Immature natural killer cell (primary cell): ENCODE data around the gene ELAVL2. TPM values are rescaled to one million over a fixed set of nuclear protein-coding genes. Genes with fewer than 3 reads are reported as not detected.

ENCODE experiments used
- DNase-seq, 3 donors: peaks; one replicate each; pipeline ENCODE4 v3.0.0; 2022; ENCODE audit warnings: mixed read lengths in 1 of 3
- H3K27ac Mint-ChIP-seq, 6 donors: one replicate each; pipeline ENCODE4 v1.8.0; 2020; ENCODE audit warnings: mixed read lengths in 6 of 6, mild to moderate bottlenecking in 5 of 6, inconsistent platforms in 4 of 6, moderate library complexity in 3 of 6
- H3K27me3 Mint-ChIP-seq, 3 donors: one replicate each; pipeline ENCODE4 v1.8.0; 2020 to 2021; ENCODE audit warnings: low read depth in 3 of 3, mild to moderate bottlenecking in 3 of 3, mixed read lengths in 3 of 3, moderate library complexity in 3 of 3, inconsistent platforms in 1 of 3
- H3K36me3 Mint-ChIP-seq, 3 donors: one replicate each; pipeline ENCODE4 v1.8.0; 2020; ENCODE audit warnings: mixed read lengths in 3 of 3, inconsistent platforms in 2 of 3, mild to moderate bottlenecking in 2 of 3
- H3K4me1 Mint-ChIP-seq, 2 donors: one replicate each; pipeline ENCODE4 v1.8.0; 2020; ENCODE audit warnings: inconsistent platforms in 2 of 2, mild to moderate bottlenecking in 2 of 2, mixed read lengths in 2 of 2, moderate library complexity in 1 of 2
- H3K4me3 Mint-ChIP-seq, 5 donors: one replicate each; pipeline ENCODE4 v1.8.0; 2020; ENCODE audit warnings: mild to moderate bottlenecking in 5 of 5, mixed read lengths in 5 of 5, inconsistent platforms in 3 of 5, moderate library complexity in 3 of 5
- H3K9me3 Mint-ChIP-seq, 6 donors: one replicate each; pipeline ENCODE4 v1.8.0; 2020; ENCODE audit warnings: mild to moderate bottlenecking in 6 of 6, mixed read lengths in 6 of 6, inconsistent platforms in 4 of 6, moderate library complexity in 3 of 6
- polyA plus RNA-seq, 3 donors: library from polyadenylated mRNA; unstranded; fragments of 300-500 nt; fragmentation: Illumina TruSeq; gene quantifications; one replicate each; pipeline ENCODE4 v1.2.3, GENCODE V29; 2021

ELAVL2 gene
- polyA plus RNA-seq, 3 donors from 2014 or later = not detected

DNA sequence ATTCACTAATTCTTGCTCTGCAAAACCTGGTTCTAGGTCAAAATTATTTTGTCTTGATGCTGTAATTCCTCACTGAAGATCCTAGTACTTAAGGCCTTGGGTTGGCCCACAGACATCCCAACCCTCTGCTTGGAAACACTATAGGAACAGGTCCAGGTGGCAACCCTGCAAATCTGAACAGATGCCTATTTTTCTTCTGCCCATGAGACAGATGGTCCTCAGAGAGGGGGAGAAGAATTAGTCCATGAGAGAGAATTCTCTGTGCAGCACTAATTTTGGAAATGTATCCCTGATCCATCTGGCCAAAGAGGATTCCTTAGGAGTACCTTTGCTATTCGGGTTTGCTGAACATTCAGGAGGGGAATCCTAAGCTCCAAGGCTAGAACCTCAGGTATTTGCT is 156.3 kb downstream of the ELAVL2 start:
- H3K9me3 Mint-ChIP-seq = peaks cover 8 to 66% (median 24%) of the 10 kb centered on the region in 6 donors
- H3K36me3 Mint-ChIP-seq = no peaks in the 10 kb centered on the region
- no peak overlapping the region for H3K27ac Mint-ChIP-seq
- H3K27me3 Mint-ChIP-seq = peaks cover 0 to under 1% (median 0%) of the 10 kb centered on the region in 3 donors
- no peak overlapping the region for H3K4me3 Mint-ChIP-seq
- no peak for DNase-seq
- H3K4me1 Mint-ChIP-seq = no peaks in the 10 kb centered on the region

DNA sequence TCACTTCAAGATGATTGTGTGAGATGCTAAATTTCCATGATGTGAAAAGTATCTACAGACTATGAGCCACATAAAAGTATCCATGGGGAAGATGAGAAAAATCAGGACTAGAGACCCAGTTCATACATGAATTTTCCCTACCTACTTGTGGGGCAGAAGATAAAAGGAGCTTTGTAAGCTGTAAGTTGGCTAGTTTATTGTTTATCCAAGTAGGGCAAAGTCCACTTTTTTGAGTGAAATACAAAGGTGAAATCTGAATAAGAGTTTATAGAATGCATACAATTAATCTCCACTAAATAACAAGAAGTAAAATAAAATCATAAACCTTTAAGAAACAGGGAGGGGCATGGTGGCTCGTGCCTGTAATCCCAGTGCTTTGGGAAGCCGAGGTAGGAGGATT is 160.4 kb downstream of the ELAVL2 start:
- Mint-ChIP-seq H3K9me3 (peaks cover 10 to 69% (median 22%) of the 10 kb centered on the region in 6 donors), H3K4me1 (no peaks in the 10 kb centered on the region), H3K27ac (no peak overlapping the region), H3K27me3 (peaks cover 0 to 2% (median 0%) of the 10 kb centered on the region in 3 donors), H3K36me3 (no peaks in the 10 kb centered on the region), H3K4me3 (no peak overlapping the region)
- DNase-seq = no peak

DNA sequence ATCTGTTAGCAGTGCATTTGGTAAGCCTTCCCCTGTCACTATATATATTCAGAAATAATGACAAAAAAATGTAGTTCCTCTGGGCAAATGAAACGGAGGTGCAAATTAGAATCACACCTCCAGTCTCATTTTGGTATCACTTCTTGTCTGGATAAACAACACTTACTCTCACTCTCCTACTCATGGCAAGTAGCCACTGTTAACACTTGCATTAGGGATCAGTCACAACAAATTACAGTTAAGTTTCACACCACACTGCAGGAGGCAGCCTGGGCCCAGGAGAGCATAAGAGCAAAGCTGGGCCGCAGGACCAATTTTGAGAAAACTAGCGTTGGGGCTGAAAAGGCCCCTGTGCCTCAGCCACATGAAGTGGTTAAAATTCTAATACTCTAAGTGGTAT is 161.0 kb downstream of the ELAVL2 start:
- Mint-ChIP-seq H3K9me3 (peaks cover 10 to 66% (median 21%) of the 10 kb centered on the region in 6 donors), H3K27ac (no peak overlapping the region), H3K36me3 (no peaks in the 10 kb centered on the region), H3K4me3 (no peak overlapping the region), H3K27me3 (peaks cover 0 to 2% (median 0%) of the 10 kb centered on the region in 3 donors), H3K4me1 (no peaks in the 10 kb centered on the region)
- DNase-seq = no peak

DNA sequence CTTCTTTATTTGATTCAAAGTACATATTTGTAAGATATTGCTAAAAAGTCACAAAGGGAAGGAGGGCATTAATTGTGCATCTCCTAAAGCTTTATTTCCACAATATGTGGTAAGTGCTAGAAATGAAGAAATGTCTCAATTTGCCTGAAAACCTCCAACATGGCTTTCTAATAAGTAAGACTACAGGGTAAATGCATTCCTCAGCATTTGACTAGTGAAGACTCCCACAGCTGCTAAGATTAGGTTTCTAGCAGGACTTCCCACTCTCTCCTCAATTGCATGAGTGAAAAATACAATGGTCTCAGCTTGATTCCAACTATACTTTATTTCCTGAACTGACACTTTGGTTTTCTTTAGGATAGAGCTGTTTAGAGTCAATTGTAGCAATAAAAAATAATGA is 162.1 kb downstream of the ELAVL2 start:
- H3K4me3 Mint-ChIP-seq = no peak overlapping the region
- H3K9me3 Mint-ChIP-seq = peaks cover 12 to 59% (median 20%) of the 10 kb centered on the region in 6 donors
- no peak for DNase-seq
- no peak overlapping the region for H3K27ac Mint-ChIP-seq
- peaks cover 0 to 2% (median 0%) of the 10 kb centered on the region in 3 donors for H3K27me3 Mint-ChIP-seq
- no peaks in the 10 kb centered on the region for H3K4me1 Mint-ChIP-seq
- no peaks in the 10 kb centered on the region for H3K36me3 Mint-ChIP-seq

DNA sequence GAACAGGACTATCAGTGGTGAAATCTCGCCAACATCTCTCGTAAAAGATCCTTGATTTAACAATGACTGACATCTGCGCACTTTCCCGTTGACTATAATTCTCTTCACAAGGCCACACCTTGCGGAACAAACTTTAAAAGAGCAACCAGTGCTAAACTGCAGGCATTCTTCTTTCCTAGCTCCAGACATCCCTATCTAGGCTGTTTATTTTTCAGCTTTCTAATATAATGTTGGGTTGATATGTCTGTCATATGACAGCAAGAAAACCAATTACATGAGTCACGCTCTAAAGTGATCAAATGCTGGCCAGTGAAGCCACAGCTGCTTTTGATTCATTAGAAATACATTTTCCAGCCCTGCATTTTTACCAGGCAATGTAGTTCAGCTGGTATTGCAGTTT is 162.5 kb downstream of the ELAVL2 start:
- H3K36me3 Mint-ChIP-seq = no peaks in the 10 kb centered on the region
- H3K27ac Mint-ChIP-seq = no peak overlapping the region
- H3K27me3 Mint-ChIP-seq = peaks cover 0 to 2% (median 0%) of the 10 kb centered on the region in 3 donors
- H3K4me1 Mint-ChIP-seq = no peaks in the 10 kb centered on the region
- H3K9me3 Mint-ChIP-seq = peaks cover 12 to 58% (median 20%) of the 10 kb centered on the region in 6 donors
- no peak for DNase-seq
- no peak overlapping the region for H3K4me3 Mint-ChIP-seq

DNA sequence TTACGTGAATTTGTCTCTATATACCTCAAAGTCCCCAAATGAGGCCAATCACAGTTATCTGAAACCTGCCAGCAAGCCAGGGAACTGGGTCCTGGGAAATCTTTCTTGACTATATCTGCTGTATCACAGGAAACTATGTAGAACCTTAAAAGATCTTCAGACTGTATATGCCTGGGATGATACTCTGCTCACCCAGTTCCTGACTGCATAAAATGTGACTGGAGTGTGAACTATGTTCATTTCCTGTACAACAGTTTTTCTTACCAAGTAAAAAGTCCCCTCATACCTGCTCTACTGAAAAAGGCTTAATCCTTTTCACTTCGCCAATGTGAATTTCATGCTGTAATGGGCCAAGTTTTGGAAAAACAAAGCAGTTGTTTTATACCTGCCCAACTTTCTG is 162.9 kb downstream of the ELAVL2 start:
- no peaks in the 10 kb centered on the region for H3K4me1 Mint-ChIP-seq
- H3K4me3 Mint-ChIP-seq = no peak overlapping the region
- no peaks in the 10 kb centered on the region for H3K36me3 Mint-ChIP-seq
- DNase-seq = no peak
- no peak overlapping the region for H3K27ac Mint-ChIP-seq
- peaks cover 12 to 60% (median 20%) of the 10 kb centered on the region in 6 donors for H3K9me3 Mint-ChIP-seq
- peaks cover 0 to 2% (median 0%) of the 10 kb centered on the region in 3 donors for H3K27me3 Mint-ChIP-seq

DNA sequence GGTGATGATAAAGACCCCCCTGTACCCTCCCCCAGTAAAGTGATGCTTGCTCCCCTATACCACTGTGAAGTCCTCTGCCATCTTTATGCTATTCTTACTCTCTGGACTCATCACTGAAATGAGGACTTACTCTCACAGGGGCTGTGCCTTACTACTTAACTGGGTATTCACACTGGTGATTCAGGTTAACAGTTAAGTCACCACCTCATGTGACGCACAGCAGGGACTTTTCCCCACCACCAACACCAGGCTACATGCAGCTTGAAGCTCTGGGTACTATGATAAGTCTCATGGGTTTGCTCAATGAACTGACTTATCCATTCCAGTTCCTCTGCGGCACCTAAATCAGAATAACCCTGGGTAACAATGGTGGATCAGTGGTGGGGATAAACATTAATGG is 163.7 kb downstream of the ELAVL2 start:
- DNase-seq = no peak
- H3K27ac Mint-ChIP-seq = no peak overlapping the region
- H3K36me3 Mint-ChIP-seq = no peaks in the 10 kb centered on the region
- H3K4me1 Mint-ChIP-seq = no peaks in the 10 kb centered on the region
- H3K9me3 Mint-ChIP-seq = peaks cover 8 to 58% (median 18%) of the 10 kb centered on the region in 6 donors
- H3K4me3 Mint-ChIP-seq = no peak overlapping the region
- peaks cover 0 to 2% (median 0%) of the 10 kb centered on the region in 3 donors for H3K27me3 Mint-ChIP-seq

DNA sequence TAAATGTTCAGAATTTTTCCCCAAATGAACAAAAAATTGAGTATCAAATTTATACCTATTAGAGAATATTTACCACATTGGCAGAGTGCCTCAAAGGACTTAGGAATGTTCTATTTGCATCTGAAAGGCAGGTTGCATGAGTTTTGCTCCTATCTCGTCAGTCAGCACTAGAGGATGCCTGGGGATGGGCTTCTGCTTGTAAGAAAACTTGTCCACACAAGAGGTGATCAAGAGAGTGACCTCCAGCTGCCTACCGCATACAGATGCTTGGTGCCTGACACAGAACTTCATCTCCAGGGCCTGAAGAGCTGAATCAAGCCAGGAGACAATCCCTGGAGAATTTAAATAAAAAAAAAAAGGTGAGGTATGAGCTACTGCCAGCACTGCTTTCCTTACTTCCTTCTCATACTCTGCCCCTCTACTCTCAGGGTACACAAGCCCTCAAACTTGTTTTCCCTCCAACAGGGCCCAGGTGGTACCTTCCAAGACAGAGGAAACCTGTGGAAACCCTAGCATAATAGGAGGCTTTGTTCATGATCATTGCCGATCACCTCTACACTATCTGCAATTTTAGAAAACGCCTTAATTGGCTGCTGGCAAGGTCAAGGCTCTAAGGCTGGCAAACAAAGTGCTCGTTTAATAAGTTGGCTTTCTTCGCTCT is 166.6 kb downstream of the ELAVL2 start:
- H3K9me3 Mint-ChIP-seq = peaks cover 5 to 48% (median 12%) of the 10 kb centered on the region in 6 donors
- H3K36me3 Mint-ChIP-seq = no peaks in the 10 kb centered on the region
- no peaks in the 10 kb centered on the region for H3K27me3 Mint-ChIP-seq
- no peak overlapping the region for H3K4me3 Mint-ChIP-seq
- no peak for DNase-seq
- no peaks in the 10 kb centered on the region for H3K4me1 Mint-ChIP-seq
- H3K27ac Mint-ChIP-seq = no peak overlapping the region

DNA sequence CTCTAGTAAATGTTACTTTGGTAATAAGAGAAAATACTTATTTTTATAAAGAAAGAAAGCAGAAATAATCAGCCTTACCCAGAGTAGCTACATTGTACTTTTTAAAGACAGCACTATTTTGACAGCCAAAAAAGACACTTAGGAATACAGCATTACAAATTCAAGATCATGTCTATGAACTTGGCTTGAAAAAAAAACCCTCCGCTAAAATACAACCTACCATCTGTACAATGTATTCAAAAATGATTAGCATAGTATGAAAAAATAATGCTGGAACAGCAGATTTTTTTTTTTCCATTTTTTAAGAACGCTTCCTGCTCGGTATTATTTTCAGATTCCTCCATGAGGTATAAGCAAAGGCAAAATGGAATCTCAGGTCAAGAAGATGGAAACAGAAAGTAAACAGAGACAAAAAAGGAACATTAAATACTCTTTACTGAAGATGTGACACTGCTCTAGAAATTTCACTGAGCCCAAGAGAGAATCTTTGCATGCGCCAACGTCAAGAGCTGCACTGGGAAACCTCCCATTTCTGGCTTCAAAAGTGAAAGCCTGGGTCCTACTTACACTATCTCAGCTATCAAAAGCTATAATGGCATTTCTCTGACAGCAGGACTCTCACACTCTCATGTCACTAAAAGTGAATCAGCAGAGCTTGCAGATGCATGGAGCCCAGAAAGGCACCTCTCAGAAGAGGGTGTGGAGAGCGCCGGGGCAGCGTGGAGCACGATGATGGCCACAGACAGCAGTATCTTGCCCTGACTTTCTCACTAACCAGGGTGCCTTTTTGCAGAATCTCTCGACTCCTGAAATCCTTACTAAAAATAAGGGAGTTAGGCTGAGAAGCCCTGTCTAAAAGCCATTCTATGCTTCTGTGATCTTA is 167.4 kb downstream of the ELAVL2 start:
- Mint-ChIP-seq H3K4me1 (no peaks in the 10 kb centered on the region), H3K36me3 (no peaks in the 10 kb centered on the region), H3K4me3 (no peak overlapping the region), H3K27me3 (no peaks in the 10 kb centered on the region), H3K27ac (no peak overlapping the region), H3K9me3 (peaks cover 5 to 56% (median 17%) of the 10 kb centered on the region in 6 donors)
- DNase-seq = no peak

DNA sequence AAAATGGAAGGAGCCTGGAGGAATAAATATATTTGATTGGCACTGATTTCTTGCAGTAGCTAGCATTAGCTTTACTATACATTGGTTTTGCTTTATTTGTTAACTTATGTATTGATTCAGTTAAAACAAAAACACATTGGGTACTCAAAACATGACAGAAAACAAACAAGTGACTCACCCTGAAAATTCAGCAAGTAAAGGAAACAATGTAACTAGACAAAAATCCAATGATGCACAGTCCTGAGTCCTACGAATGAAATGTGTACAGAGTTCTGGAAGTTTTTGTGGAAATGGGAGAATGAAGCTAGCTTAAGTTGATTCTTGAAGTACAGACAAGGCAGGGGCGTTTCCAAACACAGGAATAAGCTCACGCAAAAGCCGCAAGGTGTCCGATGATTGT is 175.0 kb downstream of the ELAVL2 start:
- Mint-ChIP-seq H3K36me3 (no peaks in the 10 kb centered on the region), H3K27ac (no peak overlapping the region), H3K27me3 (peaks cover 0 to 2% (median 0%) of the 10 kb centered on the region in 3 donors)

DNA sequence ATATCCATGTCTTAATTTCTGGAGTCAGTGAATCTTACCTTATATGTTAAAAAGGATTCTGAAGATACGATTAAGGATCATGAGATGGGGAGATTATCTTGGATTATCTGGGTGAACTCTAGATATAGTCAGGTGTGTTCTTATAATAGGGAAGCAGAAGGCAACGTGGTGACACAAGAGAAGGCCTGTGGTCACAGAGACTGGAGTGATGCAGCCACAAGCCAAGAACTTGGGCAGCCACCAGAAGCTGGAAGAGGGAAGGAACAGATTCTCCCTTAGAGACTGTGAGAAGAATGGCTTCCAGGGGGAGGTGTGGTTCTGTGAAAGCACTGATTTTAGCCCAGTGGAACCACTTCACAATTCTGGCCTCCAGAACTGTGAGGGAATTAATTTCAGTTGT is 177.4 kb downstream of the ELAVL2 start:
- Mint-ChIP-seq H3K27ac (no peak overlapping the region), H3K4me1 (no peaks in the 10 kb centered on the region), H3K4me3 (no peak overlapping the region), H3K27me3 (peaks cover 0 to 2% (median 0%) of the 10 kb centered on the region in 3 donors), H3K9me3 (peaks cover 6 to 34% (median 17%) of the 10 kb centered on the region in 6 donors), H3K36me3 (no peaks in the 10 kb centered on the region)
- DNase-seq = no peak

More for the DNA sequence above, 175.0 kb downstream of the ELAVL2 start:
- Mint-ChIP-seq H3K4me1 (no peaks in the 10 kb centered on the region), H3K9me3 (peaks cover 2 to 33% (median 18%) of the 10 kb centered on the region in 6 donors), H3K4me3 (no peak overlapping the region)
- DNase-seq = no peak

DNA sequence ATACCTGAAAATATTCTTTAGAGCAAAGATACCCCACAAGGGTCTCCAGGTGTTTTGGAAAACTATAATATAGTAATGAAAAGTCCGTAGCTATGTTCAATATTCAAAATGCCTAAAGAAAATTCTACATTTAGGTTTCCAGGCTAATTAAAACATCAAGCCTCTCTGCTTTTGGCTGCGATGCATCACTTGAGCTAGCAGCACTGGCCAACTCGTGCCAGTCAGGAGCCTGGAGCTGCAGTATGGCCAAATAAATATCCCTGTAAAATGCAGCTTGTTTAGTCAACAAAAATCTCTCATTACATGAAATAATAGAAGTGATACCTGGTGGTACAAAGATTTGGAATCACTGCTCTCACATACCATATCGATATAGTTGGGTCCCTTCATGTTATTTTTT is 181.1 kb downstream of the ELAVL2 start:
- Mint-ChIP-seq H3K4me3 (no peak overlapping the region), H3K27me3 (peaks cover 0 to 2% (median 0%) of the 10 kb centered on the region in 3 donors), H3K36me3 (no peaks in the 10 kb centered on the region), H3K4me1 (no peaks in the 10 kb centered on the region), H3K9me3 (peaks cover 2 to 43% (median 19%) of the 10 kb centered on the region in 6 donors), H3K27ac (no peak overlapping the region)
- DNase-seq = no peak

DNA sequence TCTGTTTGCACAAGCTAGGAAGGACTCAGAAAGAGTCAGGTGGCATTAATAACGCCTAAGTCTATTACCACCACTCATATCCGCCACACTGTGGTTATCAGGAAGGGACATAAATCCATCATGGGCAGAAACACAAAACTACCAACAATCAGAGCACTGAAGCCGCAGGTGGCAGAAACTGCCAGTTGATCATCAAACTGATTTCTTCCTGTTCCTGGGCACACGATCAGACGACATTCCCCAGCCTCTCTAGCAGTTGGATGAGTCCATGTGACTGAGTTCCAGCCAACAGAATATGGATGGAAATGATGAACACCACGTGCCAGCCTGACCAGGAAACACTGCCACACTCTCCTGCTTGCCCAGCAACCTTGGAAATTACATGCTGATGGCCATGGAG is 181.7 kb downstream of the ELAVL2 start:
- H3K9me3 Mint-ChIP-seq = peaks cover 2 to 49% (median 24%) of the 10 kb centered on the region in 6 donors
- H3K36me3 Mint-ChIP-seq = no peaks in the 10 kb centered on the region
- no peak for DNase-seq
- no peak overlapping the region for H3K27ac Mint-ChIP-seq
- H3K4me1 Mint-ChIP-seq = no peaks in the 10 kb centered on the region
- H3K27me3 Mint-ChIP-seq = peaks cover 0 to 2% (median 0%) of the 10 kb centered on the region in 3 donors
- H3K4me3 Mint-ChIP-seq = no peak overlapping the region

DNA sequence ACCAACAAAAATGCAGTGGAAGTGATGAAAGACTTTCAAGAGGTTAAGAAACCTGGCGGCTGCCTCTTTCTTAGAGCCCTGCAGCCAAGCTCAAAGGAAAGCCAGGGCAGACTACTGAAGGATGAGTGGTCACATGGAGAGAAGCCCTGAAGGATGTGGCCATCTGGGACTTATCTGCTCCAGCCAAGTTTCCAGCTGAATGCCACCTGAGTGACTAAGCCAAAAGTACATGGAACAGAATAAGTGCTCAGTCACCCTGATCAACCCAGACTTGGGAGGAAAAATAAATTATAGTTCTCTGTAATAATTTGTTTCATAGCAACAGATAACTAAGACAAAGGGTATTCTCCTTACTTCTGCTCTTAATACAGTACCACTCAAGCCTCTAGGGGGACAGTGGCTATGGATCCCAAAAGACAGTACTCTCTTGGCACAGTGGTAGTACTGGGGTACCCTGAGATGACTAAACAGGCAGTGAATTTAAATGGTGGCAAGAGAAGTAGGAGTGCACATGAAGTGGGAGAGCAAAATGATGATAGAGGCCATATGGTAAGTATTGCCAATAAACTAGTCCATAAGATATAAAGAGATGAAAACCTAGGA is 182.3 kb downstream of the ELAVL2 start:
- H3K27ac Mint-ChIP-seq = no peak overlapping the region
- H3K36me3 Mint-ChIP-seq = no peaks in the 10 kb centered on the region
- H3K9me3 Mint-ChIP-seq = peaks cover 2 to 49% (median 22%) of the 10 kb centered on the region in 6 donors
- DNase-seq = no peak
- no peak overlapping the region for H3K4me3 Mint-ChIP-seq
- H3K27me3 Mint-ChIP-seq = peaks cover 0 to 2% (median 0%) of the 10 kb centered on the region in 3 donors
- H3K4me1 Mint-ChIP-seq = no peaks in the 10 kb centered on the region
